Measurements from ENCODE around the gene DSCAML1. TPM values are rescaled to one million over a fixed set of nuclear protein-coding genes. Genes with fewer than 3 reads are reported as not detected.

The DSCAML1 gene
- total and polyA plus RNA-seq, 8 donors, result 0.08 to 2.9 (median 0.45) TPM

GRCh38 chr11:117823294-117823945 is 26.4 kb upstream of the DSCAML1 start:
- H3K4me3 ChIP-seq, result no peak overlapping the region
- H3K27ac ChIP-seq, result peak overlapping the region; percentile 48 to 85 (median 77)
- peaks cover 4 to 55% (median 36%) of the 10 kb centered on the region in 4 donors for H3K4me1 ChIP-seq
- no peaks in the 10 kb centered on the region for H3K36me3 ChIP-seq
- WGBS, 5 donors, result 44 to 73% (median 67%) methylated on average over 9 to 18 of the region's 18 CpGs
- no peaks in the 10 kb centered on the region for H3K9me3 ChIP-seq
- intact Hi-C loops (cut with DNase I; ENCODE audit: low total_unique reads), result no loop called here
- no peak for TF ChIP-seq POLR2AphosphoS5 (IDR thresholded peaks at IDR 0.05)
- TF ChIP-seq CTCF (IDR thresholded peaks at IDR 0.05), result no peak
- no peak for TF ChIP-seq EP300 (IDR thresholded peaks at IDR 0.05)
- no peak for TF ChIP-seq POLR2A (IDR thresholded peaks at IDR 0.05)
- peak in 1 of 2 donors; percentile 70 for DNase-seq
- H3K27me3 ChIP-seq, result peaks cover 0 to 26% (median 0%) of the 10 kb centered on the region in 3 donors

- Histone ChIP-seq H3K4me1 (peaks cover 6 to 58% (median 38%) of the 10 kb centered on the region in 4 donors), H3K27me3 (peaks cover 0 to 21% (median 0%) of the 10 kb centered on the region in 3 donors), H3K27ac (peak overlapping the region in 3 of 5 donors; percentile 77 to 85 (median 84)), H3K36me3 (no peaks in the 10 kb centered on the region), H3K9me3 (no peaks in the 10 kb centered on the region), H3K4me3 (no peak overlapping the region)
- WGBS, 5 donors, result 62 to 71% (median 64%) methylated on average over 21 to 33 of the region's 33 CpGs
- DNase-seq, result peak; percentile 49 to 71
- TF ChIP-seq EP300 (IDR thresholded peaks at IDR 0.05) (no peak), CTCF (IDR thresholded peaks at IDR 0.05) (peak in 4 of 7 experiments; percentile 16 to 37 (median 33))
- intact Hi-C loops (cut with DNase I; ENCODE audit: low total_unique reads), result no loop called here
These were observed 25.3 kb upstream of the DSCAML1 start for GRCh38 chr11:117822074-117823033.

GRCh38 chr11:117821431-117821830 is 24.4 kb upstream of the DSCAML1 start:
- DNase-seq, result no peak
- no peaks in the 10 kb centered on the region for H3K36me3 ChIP-seq
- H3K9me3 ChIP-seq, result no peaks in the 10 kb centered on the region
- H3K27me3 ChIP-seq, result peaks cover 0 to 21% (median 0%) of the 10 kb centered on the region in 3 donors
- intact Hi-C loops (cut with DNase I; ENCODE audit: low total_unique reads), result no loop called here
- H3K4me3 ChIP-seq, result no peak overlapping the region
- no peak for TF ChIP-seq POLR2A (IDR thresholded peaks at IDR 0.05)
- TF ChIP-seq CTCF (IDR thresholded peaks at IDR 0.05), result no peak
- TF ChIP-seq POLR2AphosphoS5 (IDR thresholded peaks at IDR 0.05), result no peak
- TF ChIP-seq EP300 (IDR thresholded peaks at IDR 0.05), result no peak
- 78 to 89% (median 81%) methylated on average over 12 of the region's 12 CpGs for WGBS, 5 donors
- H3K27ac ChIP-seq, result no peak overlapping the region
- H3K4me1 ChIP-seq, result peaks cover 14 to 68% (median 46%) of the 10 kb centered on the region in 4 donors

DNA sequence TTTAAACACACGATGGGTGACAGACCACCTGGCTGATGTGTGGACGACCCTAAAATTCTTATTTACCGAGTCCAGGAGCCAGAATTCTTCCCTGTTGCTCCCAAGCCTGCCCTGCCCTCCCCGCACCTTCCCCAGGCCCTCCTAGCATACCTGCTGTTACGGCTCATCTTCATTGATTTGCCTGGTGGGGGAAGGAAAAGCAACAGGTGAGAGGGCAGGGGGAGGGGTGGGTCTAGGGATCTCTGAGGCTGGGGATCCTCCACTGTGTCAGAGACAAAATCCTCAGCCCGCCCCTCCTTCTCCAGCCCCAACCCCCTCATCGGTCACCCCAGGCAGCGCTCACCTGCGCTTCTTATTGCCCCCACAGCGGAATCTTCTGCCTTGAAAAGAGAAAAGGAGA is 23.5 kb upstream of the DSCAML1 start:
- 83 to 95% (median 91%) methylated on average over 10 of the region's 10 CpGs for WGBS, 5 donors
- H3K4me3 ChIP-seq, result no peak overlapping the region
- peaks cover 0 to 16% (median 0%) of the 10 kb centered on the region in 3 donors for H3K27me3 ChIP-seq
- TF ChIP-seq POLR2A (IDR thresholded peaks at IDR 0.05), result no peak
- H3K9me3 ChIP-seq, result no peaks in the 10 kb centered on the region
- DNase-seq, result no peak
- intact Hi-C loops (cut with DNase I; ENCODE audit: low total_unique reads), result no loop called here
- no peaks in the 10 kb centered on the region for H3K36me3 ChIP-seq
- H3K4me1 ChIP-seq, result peaks cover 20 to 69% (median 53%) of the 10 kb centered on the region in 4 donors
- H3K27ac ChIP-seq, result no peak overlapping the region
